NCI-H446 treated with DMSO at 0.1 percent for 48 hours (cell line): ENCODE measurements around the gene KRTAP12-3.
"Not testable (repeated sequence)": the region's sequence is repeated elsewhere in the genome, so short reads cannot be mapped to it uniquely, and the experiment has no call there.

ENCODE experiments used
- DNase-seq: peaks from one replicate; lab custom pipeline; 2025; lab: John Stamatoyannopoulos, UW

KRTAP12-3 gene

DNA sequence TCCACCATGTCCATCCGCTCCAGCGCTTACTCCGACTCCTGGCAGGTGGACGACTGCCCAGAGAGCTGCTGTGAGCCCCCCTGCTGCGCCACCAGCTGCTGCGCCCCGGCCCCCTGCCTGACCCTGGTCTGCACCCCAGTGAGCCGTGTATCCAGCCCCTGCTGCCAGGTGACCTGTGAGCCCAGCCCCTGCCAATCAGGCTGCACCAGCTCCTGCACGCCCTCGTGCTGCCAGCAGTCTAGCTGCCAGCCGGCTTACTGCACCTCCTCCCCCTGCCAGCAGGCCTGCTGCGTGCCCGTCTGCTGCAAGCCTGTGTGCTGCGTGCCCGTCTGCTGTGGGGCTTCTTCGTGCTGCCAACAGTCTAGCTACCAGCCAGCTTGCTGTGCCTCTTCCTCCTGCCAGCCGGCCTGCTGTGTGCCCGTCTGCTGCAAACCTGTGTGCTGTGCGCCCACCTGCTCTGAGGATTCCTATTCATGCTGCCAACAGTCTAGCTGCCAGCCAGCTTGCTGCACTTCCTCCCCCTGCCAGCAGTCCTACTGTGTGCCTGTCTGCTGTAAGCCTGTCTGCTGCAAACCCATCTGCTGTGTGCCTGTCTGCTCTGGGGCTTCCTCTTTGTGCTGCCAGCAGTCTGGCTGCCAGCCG, 30.4 kb upstream of the KRTAP12-3 start:
- DNase-seq, result not testable (repeated sequence)

GRCh38 chr21:44627831-44628233, 29.9 kb upstream of the KRTAP12-3 start:
- DNase-seq, result not testable (repeated sequence)

- DNase-seq, result no peak
These were observed 28.9 kb upstream of the KRTAP12-3 start for GRCh38 chr21:44628707-44629391.

DNA sequence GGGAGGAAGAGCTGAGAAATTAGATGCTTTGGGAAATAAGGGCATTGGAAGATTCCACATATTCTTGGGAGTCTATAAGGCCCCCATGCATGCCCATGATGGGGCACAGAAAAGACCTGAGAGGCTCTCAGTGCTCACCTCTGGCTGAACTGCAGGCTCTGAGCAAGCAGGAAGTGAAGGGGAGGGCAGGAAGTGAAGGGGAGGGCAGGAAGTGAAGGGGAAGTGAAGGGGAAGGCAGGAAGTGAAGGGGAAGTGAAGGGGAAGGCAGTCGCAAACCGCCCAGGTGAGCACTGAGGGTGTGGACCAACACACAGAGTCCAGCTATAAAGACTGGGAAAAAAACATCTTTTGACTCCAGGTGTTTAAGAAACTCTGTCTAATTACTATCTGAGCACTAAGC, 27.3 kb upstream of the KRTAP12-3 start:
- DNase-seq, result no peak

DNA sequence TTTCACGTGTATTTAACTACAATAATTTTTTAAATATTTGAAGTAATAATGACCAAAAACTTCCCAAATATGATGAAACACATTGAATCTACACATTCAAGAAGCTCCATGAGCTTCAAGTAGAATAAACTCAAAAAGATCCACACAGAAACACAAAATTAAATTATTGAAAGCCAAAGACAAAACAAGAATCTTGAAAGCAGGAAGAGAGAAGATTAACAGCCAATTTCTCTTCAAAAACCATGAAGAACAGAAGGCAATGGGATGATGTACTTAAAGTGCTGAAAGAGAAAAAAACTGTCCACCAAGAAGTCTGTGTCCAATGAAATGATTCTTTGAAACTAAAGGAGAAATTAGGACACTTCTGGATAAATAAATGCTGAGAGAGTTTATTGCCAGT, 25.7 kb upstream of the KRTAP12-3 start:
- DNase-seq, result no peak

DNA sequence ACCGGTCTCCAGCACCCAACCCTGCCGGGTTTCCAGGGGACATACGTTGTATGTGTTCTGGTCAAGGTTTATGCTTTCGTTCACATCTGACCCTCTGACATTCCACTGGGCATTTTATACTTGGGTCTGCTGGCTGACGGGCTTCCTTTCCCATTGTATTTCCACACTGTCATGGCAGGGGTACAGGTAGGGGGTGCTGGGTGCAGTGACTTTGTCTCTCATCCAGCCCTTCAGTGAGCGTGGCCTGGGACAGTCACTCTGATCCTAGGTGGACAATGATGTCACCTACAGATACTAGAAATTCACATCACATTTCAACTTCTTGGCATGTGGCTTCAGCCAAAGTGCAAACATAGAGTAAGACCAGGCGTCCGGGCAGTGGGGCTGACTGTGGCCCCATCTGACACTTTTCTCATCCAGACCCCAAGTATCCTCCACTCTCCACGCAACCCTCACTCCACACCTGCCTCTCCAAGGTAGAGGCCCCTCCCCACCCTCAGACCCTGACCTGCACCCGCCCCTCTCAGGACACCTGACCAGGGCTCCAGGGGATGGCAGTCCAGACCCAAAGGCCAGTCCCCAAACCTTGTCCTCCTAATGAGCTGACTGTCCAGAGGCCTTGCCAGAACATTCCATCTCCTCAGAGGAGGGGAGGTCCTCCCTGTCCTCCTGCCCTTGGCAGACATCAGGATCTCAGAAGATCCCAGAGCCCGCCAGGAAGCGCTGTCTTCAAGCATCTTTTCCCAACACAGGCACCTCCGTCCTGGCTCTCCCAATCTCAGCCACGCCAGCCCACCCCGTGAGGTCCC, 21.3 kb upstream of the KRTAP12-3 start:
- DNase-seq, result no peak

DNA sequence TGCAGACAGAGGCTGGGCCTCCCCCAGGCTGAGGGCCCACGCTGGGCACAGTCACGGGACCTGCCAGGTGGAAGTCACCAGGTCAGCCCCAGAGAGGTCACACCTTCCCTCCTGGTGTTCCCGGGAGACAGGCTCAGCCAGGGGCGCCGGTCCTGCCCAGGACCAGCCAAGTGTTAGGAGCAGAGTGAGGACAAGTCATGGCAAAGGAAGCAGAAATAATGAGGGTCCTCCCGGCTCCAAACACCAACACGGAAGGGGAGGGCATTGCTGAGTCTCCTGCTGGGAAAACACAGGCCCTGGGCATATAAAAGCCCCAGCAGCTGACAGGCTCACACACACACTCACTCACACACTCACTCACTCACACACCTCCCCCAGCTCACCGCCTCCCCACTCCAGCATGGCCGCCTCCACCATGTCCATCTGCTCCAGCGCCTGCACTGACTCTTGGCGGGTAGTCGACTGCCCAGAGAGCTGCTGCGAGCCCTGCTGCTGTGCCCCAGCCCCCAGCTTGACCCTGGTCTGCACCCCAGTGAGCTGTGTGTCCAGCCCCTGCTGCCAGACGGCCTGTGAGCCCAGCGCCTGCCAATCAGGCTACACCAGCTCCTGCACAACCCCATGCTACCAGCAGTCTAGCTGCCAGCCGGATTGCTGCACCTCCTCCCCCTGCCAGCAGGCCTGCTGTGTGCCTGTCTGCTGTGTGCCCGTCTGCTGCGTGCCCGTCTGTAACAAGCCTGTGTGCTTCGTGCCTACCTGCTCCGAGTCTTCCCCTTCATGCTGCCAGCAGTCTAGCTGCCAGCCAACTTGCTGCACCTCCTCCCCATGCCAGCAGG, 20.5 kb upstream of the KRTAP12-3 start, which contains the start of gene KRTAP10-10:
TSS of gene KRTAP10-10 (plus strand) at position 339 of the 833 bp plus-strand sequence. CDS start at position 401, 62 bp downstream.
- DNase-seq, result peak; percentile 41

- not testable (repeated sequence) for DNase-seq
These were observed 19.8 kb upstream of the KRTAP12-3 start for GRCh38 chr21:44637851-44638348.

DNA sequence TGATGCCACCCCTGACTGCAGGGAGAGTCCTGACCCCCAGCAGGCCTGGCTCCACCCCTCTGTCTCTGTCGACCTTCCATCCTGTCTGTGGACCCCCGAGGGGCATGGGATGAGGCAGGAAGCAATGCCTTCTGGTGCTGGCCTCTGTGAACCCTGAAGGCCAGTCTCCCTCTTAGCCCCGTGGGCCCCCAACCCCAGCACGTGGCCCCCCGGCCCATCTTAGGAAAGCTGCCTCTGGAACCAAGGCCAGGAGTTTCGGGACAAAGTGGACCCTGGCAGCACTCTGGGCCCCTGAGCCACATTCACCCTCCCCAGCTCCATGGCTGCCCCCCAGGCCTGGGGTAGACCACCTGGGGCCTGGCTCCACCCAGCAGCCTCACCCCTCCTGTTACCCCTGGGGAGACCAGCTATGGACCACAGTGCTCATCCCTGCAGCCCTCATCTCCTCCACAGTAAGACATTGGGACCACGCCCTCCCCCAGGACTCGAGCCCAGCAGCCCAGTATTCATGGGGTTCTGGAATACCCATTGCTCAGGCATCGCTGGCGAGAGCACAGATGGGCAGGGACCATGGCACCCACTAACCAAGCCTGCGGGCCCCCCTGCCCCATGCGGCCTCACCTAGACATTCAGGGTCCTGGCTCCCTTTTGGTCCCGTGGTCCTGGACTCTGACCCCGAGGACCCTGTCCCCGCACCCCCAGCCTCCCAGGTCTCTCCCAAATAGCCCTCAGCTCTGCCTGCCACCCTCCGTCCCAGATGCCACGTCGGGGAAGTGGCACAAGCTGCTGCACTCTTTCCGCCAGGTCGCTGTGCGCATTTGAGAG, 19.0 kb upstream of the KRTAP12-3 start:
- not testable (repeated sequence) for DNase-seq

DNA sequence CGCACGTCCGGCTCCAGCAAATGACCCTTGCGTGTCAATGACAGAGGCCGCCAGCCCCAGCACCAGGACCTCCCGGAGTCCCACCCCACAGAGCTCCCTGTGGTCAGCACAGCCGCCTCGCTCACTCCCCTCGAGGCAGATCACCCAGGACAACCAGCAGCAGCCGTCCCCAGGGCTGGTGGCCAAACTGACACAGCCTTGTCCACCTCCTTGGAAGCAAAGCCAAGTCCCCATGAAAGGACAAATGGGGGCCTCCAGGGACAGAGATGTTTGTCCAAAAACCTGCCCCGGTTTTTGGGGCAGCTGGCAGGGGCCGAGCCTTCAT, 18.4 kb upstream of the KRTAP12-3 start:
- DNase-seq, result no peak

DNA sequence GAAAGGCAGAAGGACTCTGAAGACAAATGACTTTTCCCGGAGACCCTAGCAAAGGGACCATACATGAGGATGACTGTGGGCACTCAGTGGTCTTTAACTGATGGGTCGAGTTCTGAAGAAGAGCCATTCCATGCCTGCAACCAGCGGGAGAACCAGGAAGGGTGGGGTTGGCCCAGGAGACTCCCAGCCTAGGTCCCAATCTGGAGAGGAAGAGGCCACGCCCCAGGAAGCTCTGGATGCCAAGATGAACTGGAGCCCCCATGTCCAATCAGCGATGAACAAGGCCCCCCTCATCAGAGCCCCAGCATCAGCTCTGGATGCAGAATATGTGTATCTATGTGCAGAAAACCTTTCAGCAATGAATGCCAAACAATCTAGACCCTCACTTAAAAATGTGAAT, 17.0 kb upstream of the KRTAP12-3 start:
- no peak for DNase-seq

- no peak for DNase-seq
These were observed 13.9 kb upstream of the KRTAP12-3 start for GRCh38 chr21:44643741-44644310.

DNA sequence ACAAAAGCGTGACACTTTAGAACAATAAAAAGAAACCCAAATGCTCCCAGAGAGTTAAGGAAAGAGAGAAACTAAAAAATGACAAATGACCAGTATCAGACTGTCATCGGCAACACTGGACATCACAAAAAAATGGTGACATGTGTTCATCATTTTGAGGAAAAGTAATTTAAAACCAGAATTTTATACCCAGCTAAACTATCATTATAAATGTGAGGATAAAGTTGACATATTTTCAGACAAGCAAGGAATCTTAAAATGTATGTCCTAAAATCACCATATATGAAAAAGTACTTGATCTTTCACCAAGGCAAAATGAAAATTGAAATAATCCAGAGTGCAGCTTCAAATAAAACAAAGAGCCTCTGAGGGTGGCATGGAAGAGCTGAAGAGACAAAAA, 12.9 kb upstream of the KRTAP12-3 start:
- no peak for DNase-seq

DNA sequence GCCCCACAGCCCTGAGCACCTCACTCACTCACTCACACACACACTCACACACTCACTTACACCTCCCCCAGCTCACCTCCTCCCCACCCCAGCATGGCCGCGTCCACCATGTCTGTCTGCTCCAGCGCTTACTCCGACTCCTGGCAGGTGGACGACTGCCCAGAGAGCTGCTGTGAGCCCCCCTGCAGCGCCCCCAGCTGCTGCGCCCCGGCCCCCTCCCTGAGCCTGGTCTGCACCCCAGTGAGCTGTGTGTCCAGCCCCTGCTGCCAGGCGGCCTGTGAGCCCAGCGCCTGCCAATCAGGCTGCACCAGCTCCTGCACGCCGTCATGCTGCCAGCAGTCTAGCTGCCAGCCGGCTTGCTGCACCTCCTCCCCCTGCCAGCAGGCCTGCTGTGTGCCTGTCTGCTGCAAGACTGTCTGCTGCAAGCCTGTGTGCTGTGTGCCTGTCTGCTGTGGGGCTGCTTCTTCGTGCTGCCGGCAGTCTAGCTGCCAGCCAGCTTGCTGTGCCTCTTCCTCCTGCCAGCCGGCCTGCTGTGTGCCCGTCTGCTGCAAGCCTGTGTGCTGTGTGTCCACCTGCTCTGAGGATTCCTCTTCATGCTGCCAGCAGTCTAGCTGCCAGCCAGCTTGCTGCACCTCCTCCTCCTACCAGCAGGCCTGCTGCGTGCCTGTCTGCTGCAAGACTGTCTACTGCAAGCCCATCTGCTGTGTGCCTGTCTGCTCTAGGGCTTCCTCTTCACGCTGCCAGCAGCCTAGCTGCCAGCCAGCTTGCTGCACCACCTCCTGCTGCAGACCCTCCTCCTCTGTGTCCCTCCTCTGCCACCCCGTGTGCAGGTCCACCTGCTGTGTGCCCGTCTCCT, 11.1 kb upstream of the KRTAP12-3 start, which contains the start of gene KRTAP10-11:
TSS of gene KRTAP10-11 (plus strand) at position 49 of the 856 bp plus-strand sequence. CDS start at position 94, 45 bp downstream.
- DNase-seq, result not testable (repeated sequence)

DNA sequence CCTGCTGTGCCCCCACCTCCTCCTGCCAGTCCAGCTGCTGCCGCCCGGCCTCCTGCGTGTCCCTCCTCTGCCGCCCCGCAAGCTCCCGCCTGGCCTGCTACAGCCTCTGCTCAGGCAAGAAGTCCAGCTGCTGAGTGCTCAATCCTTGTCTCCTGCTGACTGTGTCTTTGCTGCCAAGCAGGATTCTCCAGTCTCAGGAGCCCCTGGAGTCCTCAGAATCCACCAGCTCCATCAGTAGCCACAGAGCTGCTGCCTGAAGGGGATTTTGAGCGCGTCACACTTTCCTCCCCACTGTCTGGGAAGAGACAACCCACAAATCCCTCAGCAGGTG, 10.5 kb upstream of the KRTAP12-3 start:
- DNase-seq, result no peak

GRCh38 chr21:44648557-44649311, 9.0 kb upstream of the KRTAP12-3 start:
- no peak for DNase-seq

DNA sequence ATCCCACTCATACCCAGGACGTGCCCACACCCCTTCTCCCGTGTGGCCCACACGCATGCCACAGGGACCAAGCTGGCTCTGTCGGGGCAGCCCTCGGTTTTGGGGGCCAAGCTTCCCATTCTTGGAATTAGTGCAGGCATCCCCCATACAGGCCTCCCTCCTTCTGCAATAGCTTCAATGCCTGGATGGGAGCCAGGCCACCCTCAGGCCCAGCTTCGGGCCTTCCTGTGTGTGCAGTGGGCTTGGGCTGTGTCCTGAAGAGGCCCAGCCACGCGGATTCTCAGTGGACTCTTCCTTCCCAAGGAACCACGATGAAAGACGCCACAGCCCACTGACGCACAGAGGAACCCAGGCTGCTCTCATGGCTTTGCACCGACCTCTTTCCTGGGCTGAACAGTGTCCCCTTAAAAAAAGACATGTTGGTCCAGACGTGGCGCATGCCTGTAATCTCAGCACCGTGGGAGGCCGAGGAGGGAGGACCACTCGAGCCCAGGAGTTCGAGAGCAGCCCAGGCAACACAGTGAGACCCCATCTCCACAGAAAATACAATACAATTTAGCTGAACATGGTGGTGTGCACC, 8.1 kb upstream of the KRTAP12-3 start:
- DNase-seq, result no peak

DNA sequence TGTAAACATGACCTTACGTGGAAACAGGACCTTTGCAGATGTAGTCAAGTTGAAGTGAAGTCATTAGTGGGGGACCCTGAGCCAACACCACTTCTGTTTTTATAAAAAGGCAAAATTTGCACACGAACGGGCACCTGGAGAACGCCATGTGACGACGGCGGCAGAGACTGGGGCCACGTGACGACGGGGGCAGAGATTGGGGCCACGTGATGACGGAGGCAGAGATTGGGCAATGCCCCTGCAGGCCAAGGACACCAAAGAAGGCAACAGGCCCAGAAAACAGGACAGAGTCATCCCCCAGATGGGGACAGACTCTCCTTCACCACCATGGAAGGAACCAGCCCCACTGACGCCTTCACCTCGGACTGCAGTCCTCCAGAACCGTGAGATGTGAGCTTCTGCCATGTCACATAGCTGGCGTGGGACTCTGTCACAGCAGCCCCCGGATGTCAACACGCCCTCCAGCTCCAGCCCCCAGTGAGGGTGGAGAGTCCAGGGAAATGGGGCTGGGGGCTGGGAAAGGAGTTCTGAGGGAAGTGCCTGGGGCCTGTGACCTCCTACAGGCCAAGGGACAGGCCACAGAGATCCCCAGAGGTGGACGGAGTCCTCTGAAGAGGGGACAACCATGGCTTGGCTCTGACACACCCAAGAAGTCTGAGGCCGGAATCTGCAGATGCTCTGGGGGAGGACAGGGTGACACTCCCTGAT, 7.3 kb upstream of the KRTAP12-3 start:
- no peak for DNase-seq
